Measurements from ENCODE around the gene HRAS. TPM values are rescaled to one million over a fixed set of nuclear protein-coding genes. Genes with fewer than 3 reads are reported as not detected.

The HRAS gene
- total and polyA plus RNA-seq, 4 donors: 4.7 to 17.4 (median 10.9) TPM

GRCh38 chr11:504994-505344, 30.4 kb downstream of the HRAS start:
- peak overlapping the region in 1 of 2 donors; percentile 63 for H3K27ac ChIP-seq (ENCODE audit: low read depth in 1 of 2, low read length in 2 of 2)
- H3K36me3 ChIP-seq (ENCODE audit: control insufficient read depth in 4 of 4, insufficient read depth in 3 of 4, low read depth in 1 of 4, low read length in 3 of 4): peaks cover 7 to 17% (median 10%) of the 10 kb centered on the region in 4 donors
- TF ChIP-seq HNF4A (conservative IDR thresholded peaks at IDR 0.05): no peak
- TF ChIP-seq CTCF (IDR thresholded peaks at IDR 0.05; ENCODE audit: low read depth, low read length, missing input control): no peak
- no peak for TF ChIP-seq GABPA (IDR thresholded peaks at IDR 0.05 in 1 of 2, conservative IDR thresholded peaks at IDR 0.05 in 1 of 2)
- no peak for TF ChIP-seq JUND (IDR thresholded peaks at IDR 0.05)
- TF ChIP-seq RXRA (IDR thresholded peaks at IDR 0.05): no peak
- no peak for TF ChIP-seq TAF1 (conservative IDR thresholded peaks at IDR 0.05)
- no peak for TF ChIP-seq EGR1 (IDR thresholded peaks at IDR 0.05; ENCODE audit: low read depth in 2 of 2)
- TF ChIP-seq YY1 (IDR thresholded peaks at IDR 0.05): no peak
- no peak for TF ChIP-seq SP1 (IDR thresholded peaks at IDR 0.05)
- no peak for TF ChIP-seq MAX (IDR thresholded peaks at IDR 0.05)
- no peak for TF ChIP-seq FOXA2 (IDR thresholded peaks at IDR 0.05)
- no peaks in the 10 kb centered on the region for H3K9me3 ChIP-seq (ENCODE audit: control insufficient read depth in 4 of 4, low read length in 3 of 4)
- H3K9ac ChIP-seq (ENCODE audit: low read depth in 1 of 2, low read length in 2 of 2): peak overlapping the region in 1 of 2 donors; percentile 27
- peak overlapping the region in 1 of 3 donors; percentile 37 for H3K4me3 ChIP-seq (ENCODE audit: low read depth in 1 of 3, low read length in 3 of 3)
- peaks cover 12 to 33% (median 24%) of the 10 kb centered on the region in 4 donors for H3K4me1 ChIP-seq (ENCODE audit: control insufficient read depth in 4 of 4, insufficient read depth in 4 of 4, low read length in 3 of 4)
- no peaks in the 10 kb centered on the region for H3K27me3 ChIP-seq (ENCODE audit: control insufficient read depth in 4 of 4, insufficient read depth in 4 of 4, low read length in 3 of 4)
- DNase-seq (ENCODE audit: low spot score): no peak
- 81% methylated on average over 7 of the region's 7 CpGs for WGBS

GRCh38 chr11:504053-504993, 31.1 kb downstream of the HRAS start:
- TF ChIP-seq FOXA1 (IDR thresholded peaks at IDR 0.05): no peak
- no peak for TF ChIP-seq GABPA (IDR thresholded peaks at IDR 0.05 in 1 of 2, conservative IDR thresholded peaks at IDR 0.05 in 1 of 2)
- TF ChIP-seq FOXA2 (IDR thresholded peaks at IDR 0.05): no peak
- no peak for TF ChIP-seq TAF1 (conservative IDR thresholded peaks at IDR 0.05)
- no peak for TF ChIP-seq EGR1 (IDR thresholded peaks at IDR 0.05; ENCODE audit: low read depth in 2 of 2)
- TF ChIP-seq CTCF (IDR thresholded peaks at IDR 0.05; ENCODE audit: low read depth, low read length, missing input control): no peak
- peak overlapping the region in 2 of 3 donors; percentile 5 to 37 for H3K4me3 ChIP-seq (ENCODE audit: low read depth in 1 of 3, low read length in 3 of 3)
- peak overlapping the region in 1 of 2 donors; percentile 21 for H3K9ac ChIP-seq (ENCODE audit: low read depth in 1 of 2, low read length in 2 of 2)
- peak; percentile 50 for DNase-seq (ENCODE audit: low spot score)
- WGBS: 41% methylated on average over 72 of the region's 72 CpGs
- H3K4me1 ChIP-seq (ENCODE audit: control insufficient read depth in 4 of 4, insufficient read depth in 4 of 4, low read length in 3 of 4): peaks cover 12 to 33% (median 24%) of the 10 kb centered on the region in 4 donors
- H3K27me3 ChIP-seq (ENCODE audit: control insufficient read depth in 4 of 4, insufficient read depth in 4 of 4, low read length in 3 of 4): no peaks in the 10 kb centered on the region
- H3K9me3 ChIP-seq (ENCODE audit: control insufficient read depth in 4 of 4, low read length in 3 of 4): no peaks in the 10 kb centered on the region
- peaks cover 11 to 21% (median 12%) of the 10 kb centered on the region in 4 donors for H3K36me3 ChIP-seq (ENCODE audit: control insufficient read depth in 4 of 4, insufficient read depth in 3 of 4, low read depth in 1 of 4, low read length in 3 of 4)
- H3K27ac ChIP-seq (ENCODE audit: low read depth in 1 of 2, low read length in 2 of 2): peak overlapping the region; percentile 39 to 63

Measured in liver (tissue), 9 donors.